Activated T-helper 1 cell treated with Interleukin-2 at 50 U/mL for 16 hours (primary cell): ENCODE results near the gene PEDS1.
"Not testable (repeated sequence)": the region's sequence is repeated elsewhere in the genome, so short reads cannot be mapped to it uniquely, and the experiment has no call there.

Experiments
- DNase-seq: peaks from one replicate; pipeline ENCODE4 v3.0.0-alpha.2; 2020; ENCODE audit warnings: low read depth

The PEDS1 gene

DNA sequence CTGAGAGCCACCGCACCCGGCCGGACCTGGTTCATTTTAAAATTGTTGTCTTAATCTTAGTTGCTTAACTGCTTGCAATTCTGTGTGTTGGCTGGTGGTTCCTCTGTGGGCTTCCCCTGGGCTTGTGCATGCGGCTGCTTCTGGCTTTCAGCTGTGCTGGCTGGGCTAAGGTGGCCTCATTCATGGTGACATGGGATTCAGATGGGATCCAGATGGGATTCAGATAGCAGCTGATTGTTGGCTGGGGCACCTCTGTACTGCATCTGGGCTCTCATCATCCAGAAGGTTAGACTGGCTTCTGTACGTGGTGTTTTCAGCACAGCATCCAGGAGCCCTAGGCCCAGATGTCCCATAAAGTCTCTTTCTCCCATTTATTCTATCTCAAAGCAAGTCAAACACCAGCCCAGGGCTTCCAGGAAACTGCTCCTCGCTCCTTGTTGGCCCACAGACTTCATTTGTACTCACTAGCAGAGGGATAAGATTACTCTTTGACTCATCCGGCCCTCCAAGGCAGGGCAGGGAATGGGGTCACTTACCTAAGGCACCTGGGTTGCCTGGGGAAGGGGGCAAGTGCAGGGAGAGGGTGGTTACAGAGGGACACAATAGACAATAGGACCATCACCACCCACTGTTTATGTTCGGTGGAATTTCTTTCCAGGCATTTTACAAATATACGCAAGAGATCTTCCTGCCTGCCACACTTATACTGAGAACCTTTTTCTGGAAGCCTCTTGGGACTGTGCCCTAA is 10.2 kb upstream of the PEDS1 start:
- DNase-seq = no peak

DNA sequence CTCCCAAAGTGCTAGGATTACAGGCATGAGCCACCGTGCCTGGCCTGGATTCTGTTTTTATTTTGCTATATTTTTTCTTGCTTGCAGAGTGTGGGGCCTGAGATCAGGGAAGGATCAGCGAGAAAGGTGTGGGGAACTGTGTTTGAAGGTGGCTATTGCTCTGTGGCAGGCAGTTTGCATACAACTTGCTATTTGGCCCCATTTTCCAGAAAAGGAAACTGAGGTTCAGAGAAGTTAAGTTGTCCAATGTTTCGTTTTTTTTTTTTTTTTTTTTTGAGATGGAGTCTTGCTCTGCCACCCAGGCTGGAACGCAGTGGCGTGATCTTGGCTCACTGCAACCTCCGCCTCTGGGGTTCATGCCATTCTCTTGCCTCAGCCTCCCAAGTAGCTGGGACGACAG is 8.0 kb upstream of the PEDS1 start:
- not testable (repeated sequence) for DNase-seq

DNA sequence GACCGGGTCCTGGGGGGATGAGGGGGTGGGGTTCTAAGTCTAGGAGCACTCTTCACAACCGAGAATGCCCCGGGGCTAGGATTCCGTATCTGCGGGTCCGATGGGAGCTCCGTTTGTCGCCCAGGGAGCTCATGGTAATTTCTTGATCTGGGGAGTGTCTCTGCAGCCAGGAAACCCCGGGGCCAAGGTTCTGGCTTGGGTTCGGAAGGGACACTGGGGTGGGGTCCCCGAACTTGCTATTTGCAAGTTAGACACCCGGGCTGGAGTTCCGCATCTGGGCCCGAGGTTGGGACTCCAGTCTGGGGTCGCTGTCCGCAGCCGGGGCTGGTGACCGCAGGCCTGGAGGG is 397 bp downstream of the PEDS1 start:
- DNase-seq = no peak

DNA sequence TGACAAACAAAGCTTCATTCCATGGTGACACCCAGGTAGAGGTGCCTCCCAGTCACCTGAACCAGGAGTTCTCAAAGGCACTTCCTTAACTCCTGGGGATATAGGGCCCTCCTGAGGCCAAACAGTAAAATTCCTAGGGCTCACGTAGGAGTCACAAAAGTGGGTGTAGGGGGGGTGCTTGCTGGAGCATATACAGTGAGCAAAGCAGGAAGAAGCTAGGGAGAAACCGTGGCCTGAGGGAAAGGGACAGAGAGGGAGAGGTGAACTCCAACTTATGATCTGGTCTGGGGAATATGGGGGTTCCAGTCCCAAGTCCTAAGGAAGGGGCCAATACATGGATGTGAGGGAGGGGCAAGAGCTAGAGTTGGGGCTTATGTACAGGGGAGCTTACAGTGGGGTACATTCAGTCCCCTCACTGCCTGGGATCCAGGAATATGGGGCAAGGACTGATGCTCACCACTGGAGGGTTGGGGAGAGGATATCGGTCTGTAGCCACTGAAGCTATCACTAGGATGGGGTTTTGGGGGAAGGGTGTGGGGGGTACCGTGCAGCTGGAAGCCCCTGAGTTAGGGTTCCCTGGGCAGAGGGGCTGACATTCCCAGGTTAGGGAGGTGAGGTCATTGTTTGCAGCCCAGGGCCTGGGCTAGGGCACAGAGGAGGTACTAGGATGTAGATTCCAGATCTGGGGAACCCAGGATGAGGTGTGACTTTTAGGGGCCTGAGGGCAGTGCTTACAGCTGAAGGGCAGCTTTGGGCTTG is 950 bp downstream of the PEDS1 start:
- no peak for DNase-seq

DNA sequence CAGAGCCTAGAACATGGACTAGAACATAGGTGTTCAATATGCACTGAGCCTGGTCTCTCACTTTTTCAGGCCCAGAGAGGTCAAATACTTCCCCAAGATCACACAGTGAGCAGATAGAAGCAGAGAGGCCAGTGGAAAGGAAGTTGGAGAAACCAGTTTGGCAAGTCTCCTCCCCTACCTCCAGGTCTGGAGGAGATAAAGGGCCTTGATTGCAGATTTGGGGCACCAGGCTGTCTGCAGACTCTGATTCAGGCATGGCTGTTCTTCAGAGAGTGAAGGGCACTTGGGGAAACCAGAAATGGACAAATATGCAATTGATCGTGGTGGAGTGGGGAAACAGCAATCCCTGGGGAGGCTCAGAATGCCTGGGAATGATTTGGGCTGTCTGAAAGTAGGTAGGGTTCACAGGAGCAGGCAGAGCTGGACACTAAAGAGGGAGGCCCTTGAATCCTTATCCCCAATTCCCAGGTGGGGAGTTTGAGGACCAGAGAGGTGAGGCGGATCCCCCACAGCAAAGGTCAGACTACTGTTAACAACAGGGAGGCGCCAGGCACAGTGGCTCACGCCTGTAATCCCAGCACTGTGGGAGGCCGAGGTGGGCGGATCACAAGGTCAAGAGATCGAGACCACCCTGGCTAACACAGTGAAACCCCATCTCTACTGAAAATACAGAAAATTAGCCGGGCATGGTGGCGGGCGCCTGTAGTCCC is 2.3 kb downstream of the PEDS1 start:
- DNase-seq = no peak

DNA sequence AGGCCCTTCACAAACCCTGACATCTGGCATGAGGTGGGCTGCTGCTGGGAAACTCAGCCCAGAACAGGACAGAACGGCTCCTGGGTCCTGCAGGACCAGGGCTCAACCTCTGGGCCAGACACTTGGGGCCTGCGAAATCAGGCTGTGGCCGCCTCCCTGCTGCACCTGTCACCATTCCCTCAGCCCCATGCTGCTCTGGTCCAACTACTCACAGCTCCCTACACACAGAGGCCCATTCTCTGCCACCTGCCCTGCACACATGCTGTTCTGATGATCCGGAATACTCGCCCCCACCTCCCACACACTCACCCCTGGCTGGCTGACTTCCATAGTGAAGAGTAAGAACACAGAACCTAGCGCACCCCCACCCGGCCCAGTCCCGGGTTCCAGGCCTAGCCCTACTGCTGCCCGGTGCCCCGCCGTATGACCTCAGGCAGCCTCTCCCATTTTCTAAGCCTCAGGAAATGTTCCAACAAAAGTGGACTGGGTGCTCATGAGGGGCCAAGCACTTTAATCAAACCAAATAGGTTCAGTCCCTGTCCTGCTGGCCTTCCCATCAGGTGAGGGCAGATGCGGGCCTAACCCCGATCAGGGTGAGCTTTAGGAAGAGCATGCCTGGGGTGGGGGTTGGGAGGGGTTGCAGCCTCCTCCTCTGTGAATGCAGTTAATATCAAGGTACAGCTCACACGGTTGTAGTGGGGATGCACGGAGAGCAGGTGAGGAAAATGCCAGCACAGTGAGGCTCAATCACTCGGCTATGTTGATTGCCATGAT is 3.9 kb downstream of the PEDS1 start:
- DNase-seq = no peak

DNA sequence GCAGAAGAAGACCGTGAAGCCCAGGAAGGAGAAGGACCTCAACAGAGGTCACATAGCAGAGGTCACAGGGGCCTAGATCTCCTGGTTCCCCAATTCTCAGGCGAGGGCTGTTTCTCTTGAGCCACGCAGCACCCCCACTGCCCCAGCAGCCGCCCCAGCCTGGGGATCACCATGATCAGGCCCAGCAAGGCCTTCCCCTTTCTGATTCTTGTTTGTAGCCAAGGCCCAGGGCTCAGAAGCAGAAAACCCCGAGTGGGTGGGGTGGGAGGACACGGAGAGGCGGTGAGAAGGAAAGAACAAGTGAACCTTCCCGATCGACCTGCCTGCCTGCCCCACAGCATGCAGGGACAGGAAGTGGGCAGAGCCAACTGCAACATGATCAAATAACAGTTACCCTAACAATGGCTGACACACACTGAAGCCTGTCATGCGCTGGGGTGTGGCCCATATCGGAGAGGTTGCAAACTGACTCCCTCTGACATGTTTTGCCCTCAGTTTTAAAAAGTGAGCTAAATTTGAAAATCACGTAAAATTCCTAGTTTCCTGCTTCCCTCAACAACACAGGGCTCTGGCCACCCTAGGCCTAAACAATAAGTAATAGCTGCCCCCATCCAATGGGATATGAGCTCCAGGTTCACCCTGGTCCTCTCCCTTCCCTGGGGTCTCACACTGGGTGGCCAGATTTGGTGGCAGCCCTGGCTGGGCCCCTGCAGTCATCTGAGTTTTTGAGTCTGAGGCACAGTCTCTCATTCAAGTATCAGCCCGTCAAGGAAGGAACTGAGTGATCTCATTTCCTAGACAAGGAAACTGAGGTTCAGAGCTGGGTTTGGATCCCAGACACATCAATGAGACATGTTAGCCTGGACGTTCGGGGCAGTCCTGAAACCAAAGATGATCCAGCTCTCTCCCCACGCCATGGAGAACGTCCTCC is 6.5 kb downstream of the PEDS1 start:
- peak; percentile 58 for DNase-seq

DNA sequence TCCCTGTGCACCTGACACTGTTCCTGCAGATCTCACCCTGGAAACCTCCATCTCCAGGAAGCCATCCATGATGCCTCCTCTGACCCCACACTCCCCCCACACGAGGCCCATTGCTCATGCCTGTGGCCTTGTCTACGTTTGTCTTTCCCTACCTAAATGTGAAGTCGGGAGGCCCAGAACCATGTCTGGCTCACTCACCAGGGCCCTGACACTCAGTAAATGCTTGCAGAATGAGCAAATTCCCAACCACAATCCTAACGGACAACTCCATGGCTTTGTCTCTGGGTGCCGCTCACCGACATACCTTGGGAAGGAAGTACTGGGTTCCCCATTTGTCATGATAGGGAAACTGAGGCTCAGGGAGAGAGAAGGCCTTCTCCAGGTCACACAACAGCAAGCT is 7.3 kb downstream of the PEDS1 start:
- DNase-seq = no peak

DNA sequence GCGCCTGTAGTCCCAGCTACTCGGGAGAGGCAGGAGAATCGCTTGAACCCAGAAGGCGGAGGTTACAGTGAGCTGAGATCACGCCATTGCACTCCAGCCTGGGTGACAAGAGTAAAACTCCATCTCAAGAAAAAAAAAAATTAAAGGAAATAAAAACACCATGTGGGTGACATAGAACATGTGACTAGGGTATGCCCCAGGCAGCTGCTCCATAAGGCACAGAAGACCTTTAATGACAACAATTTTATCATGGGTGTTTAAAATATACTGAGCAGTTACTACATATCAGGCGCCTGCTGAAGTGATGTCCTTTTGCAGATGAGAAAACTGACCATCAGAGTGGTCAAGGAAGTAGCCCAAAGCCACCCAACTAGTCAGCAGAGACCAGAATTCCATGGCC is 8.0 kb downstream of the PEDS1 start:
- DNase-seq = no peak

DNA sequence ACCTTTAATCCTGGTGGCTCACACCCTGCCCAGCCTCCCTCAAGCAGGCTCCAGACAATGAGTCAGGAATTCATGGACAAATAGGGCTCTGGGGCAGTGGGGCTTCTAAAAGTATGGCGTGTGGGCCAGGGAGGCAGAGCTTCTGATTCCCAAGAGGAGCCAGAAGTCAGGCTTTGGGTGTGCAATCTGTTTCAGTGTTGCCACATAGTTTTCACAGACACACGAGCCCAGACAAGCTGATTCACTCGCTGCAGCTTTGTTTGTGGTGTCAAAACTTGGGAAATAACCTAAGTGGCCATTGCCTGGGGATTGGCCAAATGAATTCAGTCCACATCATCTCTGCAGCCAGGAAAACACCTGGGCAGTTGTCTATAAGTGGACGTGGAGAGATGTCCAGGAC is 9.2 kb downstream of the PEDS1 start:
- DNase-seq = no peak

DNA sequence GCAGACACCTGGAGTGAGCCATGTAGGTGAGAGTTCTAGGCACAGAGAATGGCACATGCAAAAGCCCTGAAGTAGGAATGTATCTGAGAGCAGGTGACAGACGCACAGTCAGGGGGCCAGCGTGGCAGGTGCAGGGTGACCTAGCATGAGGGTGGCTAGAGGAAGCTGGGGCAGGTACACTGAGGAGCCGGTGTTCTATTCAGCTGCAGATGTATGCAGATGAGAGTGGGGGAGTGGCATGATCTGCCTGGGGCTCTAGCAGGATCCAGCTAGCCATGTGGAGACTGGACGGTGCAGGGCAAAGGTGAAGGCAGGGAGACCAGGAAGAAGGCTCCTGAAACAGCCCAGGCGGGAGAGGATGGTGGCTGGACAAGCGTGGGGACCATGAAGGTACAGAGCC is 10.7 kb downstream of the PEDS1 start:
- no peak for DNase-seq

DNA sequence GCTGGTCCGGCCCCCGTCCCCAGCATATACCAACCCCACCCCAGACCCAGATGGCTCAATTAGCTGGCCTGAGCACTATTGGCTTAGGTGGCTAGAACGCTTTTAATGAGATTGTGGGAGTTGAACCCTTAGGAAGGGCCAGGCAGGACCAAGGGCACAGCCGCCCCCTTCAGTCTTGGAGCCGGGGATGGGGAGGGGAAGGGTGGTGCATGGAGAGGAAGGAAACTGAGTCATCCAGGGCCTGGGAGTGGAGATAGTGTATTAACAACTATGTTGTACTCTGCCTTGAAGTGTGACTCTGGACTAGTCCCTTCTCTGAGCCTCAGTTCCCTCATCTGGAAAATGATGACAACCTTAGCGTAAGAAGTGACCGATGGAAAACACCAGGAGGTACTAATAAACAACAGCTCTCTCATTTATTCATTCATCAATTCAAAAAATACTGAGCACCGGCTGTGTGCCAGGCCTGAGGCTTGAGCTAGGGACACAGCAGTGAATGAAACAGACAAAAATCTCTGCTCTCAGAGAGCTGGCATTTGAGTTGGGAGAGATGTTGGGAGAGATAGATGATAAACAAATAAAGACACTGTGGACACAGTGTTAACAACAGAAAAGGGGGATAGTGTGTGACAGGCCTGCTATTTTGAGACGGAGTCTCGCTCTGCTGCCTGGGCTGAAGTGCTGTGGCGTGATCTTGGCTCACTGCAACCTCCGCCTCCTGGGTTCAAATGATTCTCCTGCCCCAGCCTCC is 11.5 kb downstream of the PEDS1 start:
- DNase-seq = no peak

DNA sequence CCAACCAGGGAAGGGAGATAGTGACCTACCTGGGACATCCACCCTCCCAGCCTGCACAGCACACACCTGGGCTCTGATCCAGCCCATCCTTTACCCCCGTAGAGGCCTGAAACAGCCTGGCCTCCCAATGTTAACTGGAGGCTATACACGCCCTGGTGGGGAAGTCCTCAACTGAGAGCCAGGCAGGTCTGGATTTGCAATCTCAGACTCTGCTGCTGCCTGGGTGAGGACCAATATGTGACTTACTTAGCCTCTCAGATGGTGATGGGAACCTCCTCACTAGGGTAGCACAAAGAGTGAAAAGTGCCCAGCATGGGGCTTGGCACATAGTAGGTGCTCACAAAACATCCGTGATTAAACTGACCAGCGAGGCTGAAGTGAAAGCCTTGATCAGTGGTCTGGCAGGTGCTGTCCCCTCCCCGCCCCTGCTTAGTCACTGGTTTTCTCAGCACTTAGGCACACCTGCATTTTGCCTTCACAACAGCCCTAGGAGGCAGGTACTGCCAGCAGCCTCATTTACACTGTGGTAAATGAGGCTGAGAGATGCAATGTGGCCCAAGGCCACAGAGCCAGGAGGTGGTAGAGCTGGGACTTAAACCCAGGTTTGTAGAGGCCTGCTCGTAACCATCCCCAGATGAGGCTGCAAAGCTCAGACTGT is 12.4 kb downstream of the PEDS1 start:
- DNase-seq = no peak

DNA sequence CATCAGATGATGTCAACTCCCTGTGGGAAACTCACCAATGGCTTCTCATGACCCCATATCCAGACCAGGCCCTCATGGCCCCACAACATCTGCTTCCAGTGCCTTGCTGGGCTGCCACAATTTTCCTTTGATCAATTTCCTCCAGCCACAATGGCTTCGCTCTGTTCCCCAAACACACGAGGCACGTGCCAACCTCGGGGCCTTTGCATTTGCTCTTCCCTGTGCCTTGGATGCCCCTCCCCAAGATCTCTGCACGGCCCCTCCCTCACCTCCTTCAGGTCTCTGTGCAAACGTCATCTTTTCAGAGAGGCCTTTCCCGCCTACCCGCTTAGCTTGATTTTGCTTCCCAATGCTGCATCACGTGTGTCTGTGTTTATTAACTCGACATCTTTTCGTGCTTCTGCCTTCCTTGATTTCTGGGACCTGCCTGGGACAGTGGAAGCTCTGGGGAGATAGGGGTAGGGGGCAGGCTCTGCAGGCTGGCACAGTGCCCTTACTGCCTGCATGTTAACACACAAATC is 13.1 kb downstream of the PEDS1 start:
- no peak for DNase-seq

DNA sequence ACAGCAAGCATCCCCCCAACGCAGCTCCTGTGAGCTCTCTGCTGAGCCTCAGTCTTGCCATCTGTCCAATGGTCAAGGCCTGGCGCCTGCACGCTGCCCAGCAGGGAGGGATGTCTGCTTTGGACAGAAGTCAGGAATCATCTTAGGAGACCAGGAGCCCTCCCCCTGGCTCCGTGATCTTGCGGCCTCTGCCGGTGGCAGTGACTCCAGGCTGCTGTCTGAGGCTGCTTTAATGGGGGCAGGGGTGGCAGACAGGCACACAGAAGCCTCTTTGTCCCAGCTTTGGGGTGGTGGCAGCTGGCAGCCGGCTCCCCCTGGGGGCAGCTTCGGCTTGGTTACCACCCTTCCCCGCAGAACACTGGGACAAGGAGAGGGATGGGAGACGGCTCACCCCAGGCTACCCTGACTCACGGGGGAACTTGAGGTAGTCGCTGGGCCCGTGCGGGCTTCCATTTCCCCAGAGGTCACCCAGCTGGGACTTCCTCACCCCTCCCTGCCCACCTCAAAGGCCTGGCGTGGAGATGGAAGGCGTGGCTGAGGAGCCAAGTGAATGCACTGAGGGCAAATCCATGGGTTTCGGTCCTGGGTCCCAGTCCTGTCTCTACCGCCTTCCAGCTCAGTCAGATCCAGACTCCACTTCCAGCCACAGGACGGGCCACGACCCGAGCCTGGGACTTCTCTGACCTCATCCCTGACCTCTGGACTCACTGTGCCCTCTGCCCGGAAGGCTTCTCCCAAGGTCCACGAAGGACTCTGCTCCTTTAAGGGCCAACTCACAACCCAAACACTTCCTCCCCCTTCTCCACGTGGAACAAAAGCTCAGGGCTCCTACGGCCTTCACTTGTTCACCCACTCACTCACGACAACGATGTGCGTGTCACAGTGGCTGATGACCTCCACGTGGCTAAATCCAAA is 14.8 kb downstream of the PEDS1 start:
- no peak for DNase-seq

DNA sequence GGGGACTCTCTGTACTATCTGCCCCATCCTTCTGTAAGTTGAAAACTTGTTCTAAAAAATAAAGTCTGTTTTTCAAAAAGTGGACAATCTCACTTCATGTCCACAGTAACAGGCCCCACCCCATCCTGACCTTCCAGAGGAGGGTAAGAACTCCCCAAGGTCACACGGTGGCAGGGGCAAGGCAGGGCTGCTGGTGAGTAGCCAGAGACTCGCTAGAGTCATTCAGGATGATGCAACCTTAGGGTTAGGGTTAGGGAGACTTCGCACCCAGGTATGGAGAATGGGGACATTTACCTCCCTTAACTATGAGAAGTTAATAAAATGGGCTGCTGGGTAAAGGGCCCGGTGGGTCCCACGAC is 15.4 kb downstream of the PEDS1 start:
- DNase-seq = no peak

DNA sequence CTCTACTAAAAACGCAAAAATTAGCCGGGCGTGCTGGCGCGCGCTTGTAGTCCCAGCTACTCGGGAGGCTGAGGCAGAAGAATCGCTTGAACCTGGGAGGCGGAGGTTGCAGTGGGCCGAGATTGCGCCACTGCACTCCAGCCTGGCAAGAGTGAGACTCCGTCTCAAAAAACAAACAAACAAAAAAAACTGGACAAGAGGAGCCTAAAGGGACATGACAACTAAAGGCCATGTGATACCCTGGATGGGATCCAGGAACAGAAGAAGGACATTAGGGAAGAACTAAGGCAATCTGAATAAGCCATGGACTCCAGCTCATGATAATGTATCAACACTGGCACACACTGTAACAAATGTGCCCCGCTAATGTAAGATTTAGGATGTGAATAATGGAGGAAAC is 15.8 kb downstream of the PEDS1 start:
- not testable (repeated sequence) for DNase-seq

DNA sequence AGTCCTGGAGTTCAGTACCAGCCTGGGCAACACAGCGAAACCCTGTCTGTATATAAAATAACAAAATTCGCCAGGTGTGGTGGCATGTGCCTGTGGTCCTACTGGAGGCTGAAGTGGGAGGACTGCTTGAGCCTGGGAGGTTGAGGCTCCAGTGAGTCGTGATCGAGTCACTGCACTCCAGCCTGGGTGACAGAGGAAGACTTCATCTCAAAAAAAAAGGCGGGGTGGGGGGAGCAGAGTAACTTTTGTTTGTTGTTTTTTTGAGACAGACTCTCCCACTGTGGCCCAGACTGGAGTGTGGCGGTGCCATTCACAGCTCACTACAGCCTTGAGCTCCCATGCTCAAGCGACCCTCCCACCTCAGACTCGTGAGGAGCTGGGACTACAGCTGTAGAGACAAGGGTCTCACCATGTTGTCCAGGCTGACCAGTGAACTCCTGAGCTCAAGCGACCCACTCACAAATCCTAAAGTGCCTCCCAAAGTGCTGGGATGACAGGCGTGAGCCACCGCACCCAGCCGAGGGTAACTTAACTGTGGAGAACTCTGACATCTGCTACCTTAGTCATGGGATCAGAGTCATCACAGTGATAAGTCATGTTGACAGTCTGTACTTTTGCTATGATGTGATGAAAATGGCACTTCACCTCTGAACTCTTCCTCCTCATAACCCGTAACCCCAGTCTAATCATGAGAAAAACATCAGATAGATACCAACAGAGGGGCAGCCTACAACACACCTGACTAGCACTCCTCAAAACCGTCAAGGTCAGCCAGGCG is 16.5 kb downstream of the PEDS1 start:
- DNase-seq = no peak
